GM12878 (cell line): ENCODE measurements around the gene MAN2C1. TPM values are rescaled to one million over a fixed set of nuclear protein-coding genes. Genes with fewer than 3 reads are reported as not detected.

ENCODE experiments used
- ATAC-seq: fragments of 200-7000 bp; cut with Tn5 transposase; 3 replicates; pipeline ENCODE4 v1.9.1; 2020; ENCODE audit warnings: mild to moderate bottlenecking, moderate library complexity
- BruUV-seq: library from RNA; stranded (reverse); fragments of 400-500 nt; replicated peaks from 2 replicates; lab custom pipeline; 2021; lab: Mats Ljungman, UMichigan
- CTCF ChIA-PET: fragments of 300-600 bp; sonication (Branson Sonifier 250); formaldehyde crosslinking; extraction: SDS; loops from one replicate; lab custom pipeline; 2021; ENCODE audit warnings: inconsistent platforms; lab: Yijun Ruan, JAX
- POLR2A ChIA-PET: fragments of 350-600 bp; formaldehyde crosslinking; extraction: SDS; loops from one replicate; lab custom pipeline; 2021; ENCODE audit warnings: inconsistent platforms; lab: Charles Lee
- RAD21 ChIA-PET: fragments of 300-600 bp; sonication (Branson Sonifier 250); formaldehyde crosslinking; loops from one replicate; lab custom pipeline; 2023; ENCODE audit warnings: antibody characterized with exemption; ENCODE audit not compliant: unreplicated experiment; lab: Charles Lee
- SMC1A ChIA-PET: fragments of 300-600 bp; sonication (Branson Sonifier 250); formaldehyde crosslinking; loops from one replicate; lab custom pipeline; 2023; ENCODE audit not compliant: unreplicated experiment, uncharacterized antibody; lab: Charles Lee
- DNase-seq: peaks from one replicate; pipeline ENCODE4 v3.0.0-alpha.2; 2011; ENCODE audit warnings: low read depth, low spot score
- FAIRE-seq: peaks from 3 replicates; lab custom pipeline; 2011; peaks lifted over from hg19 to GRCh38; lab: Jason Lieb, UNC
- H2AFZ ChIP-seq: 2 replicates; pipeline ENCODE4 v1.6.0; 2011; ENCODE audit warnings: low read depth, low read length, control low read depth; ENCODE audit not compliant: control insufficient read depth
- H3K27ac ChIP-seq: 2 replicates; pipeline ENCODE4 v1.5.1; 2011; ENCODE audit warnings: control low read depth; ENCODE audit not compliant: control insufficient read depth, insufficient read depth
- H3K27me3 ChIP-seq, 2 experiments: replicated peaks in 1 of 2; 2 replicates each; pipeline versions ENCODE4 v1.6.0 to v1.6.1; 2011; ENCODE audit warnings: low read length in 1 of 2; ENCODE audit not compliant: control insufficient read depth in 2 of 2, insufficient read depth in 2 of 2
- H3K36me3 ChIP-seq, 2 experiments: 2 replicates each; pipeline ENCODE4 v1.5.1; 2011; ENCODE audit warnings: low read length in 1 of 2; ENCODE audit not compliant: control insufficient read depth in 2 of 2, insufficient read depth in 2 of 2
- H3K4me1 ChIP-seq: 2 replicates; pipeline ENCODE4 v1.6.1; 2011; ENCODE audit warnings: mild to moderate bottlenecking, low read length, moderate library complexity, mixed read lengths; ENCODE audit not compliant: control insufficient read depth, insufficient read depth
- H3K4me2 ChIP-seq: 2 replicates; pipeline ENCODE4 v1.6.0; 2011; ENCODE audit warnings: control low read depth; ENCODE audit not compliant: control insufficient read depth, insufficient read depth
- H3K4me3 ChIP-seq: fragments of 200-600 bp; sonication (generic); 2 replicates; pipeline ENCODE4 v1.5.1; 2016
- H3K79me2 ChIP-seq: 2 replicates; pipeline ENCODE4 v1.6.0; 2011; ENCODE audit warnings: low read length; ENCODE audit not compliant: control insufficient read depth, insufficient read depth
- H3K9ac ChIP-seq: 2 replicates; pipeline ENCODE4 v1.8.0; 2011; ENCODE audit warnings: low read length, control low read depth, mixed read lengths; ENCODE audit not compliant: control insufficient read depth, insufficient read depth
- H3K9me3 ChIP-seq: replicated peaks from 3 replicates; pipeline ENCODE4 v1.5.1; 2011; ENCODE audit warnings: mild to moderate bottlenecking, low read length; ENCODE audit not compliant: control insufficient read depth, insufficient read depth
- H4K20me1 ChIP-seq: 2 replicates; pipeline ENCODE4 v1.6.0; 2011; ENCODE audit not compliant: control insufficient read depth, insufficient read depth
- BACH1 ChIP-seq: fragments of 450-650 bp; IDR thresholded peaks from 2 replicates; pipeline ENCODE4 v1.6.1; 2017; ENCODE audit warnings: mild to moderate bottlenecking, borderline replicate concordance
- BCL3 ChIP-seq: IDR thresholded peaks from 2 replicates; pipeline ENCODE4 v1.6.1; 2011; ENCODE audit warnings: borderline replicate concordance, low read depth, mild to moderate bottlenecking, moderate library complexity, low read length; ENCODE audit not compliant: insufficient read depth, poor library complexity, severe bottlenecking
- CBX5 ChIP-seq: sonication (generic); IDR thresholded peaks from 2 replicates; pipeline ENCODE4 v1.6.1; 2016; ENCODE audit warnings: low read depth, moderate library complexity, mild to moderate bottlenecking, inconsistent platforms
- EGR1 ChIP-seq, 2 experiments: IDR thresholded peaks; 1 replicate in 1 of 2; 2 replicates in 1 of 2; pipeline ENCODE4 v1.6.1; 2011 to 2012; ENCODE audit warnings: low read depth in 2 of 2, low read length in 2 of 2, borderline replicate concordance in 1 of 2, mild to moderate bottlenecking in 1 of 2, moderate library complexity in 1 of 2
- HCFC1 ChIP-seq: fragments of 150-350 bp; IDR thresholded peaks from 2 replicates; pipeline ENCODE4 v1.6.1; 2014; ENCODE audit warnings: low read length
- MTA3 ChIP-seq: IDR thresholded peaks from 2 replicates; pipeline ENCODE4 v1.6.1; 2012; ENCODE audit warnings: low read length, inconsistent platforms, borderline replicate concordance
- NR2F1 ChIP-seq: fragments of 450-650 bp; conservative IDR thresholded peaks from 2 replicates; pipeline ENCODE4 v1.6.1; 2017; ENCODE audit warnings: mild to moderate bottlenecking
- POLR2AphosphoS5 ChIP-seq: IDR thresholded peaks from 2 replicates; pipeline ENCODE4 v1.6.1; 2011; ENCODE audit warnings: mild to moderate bottlenecking, low read length, inconsistent platforms
- SIN3A ChIP-seq: IDR thresholded peaks from 2 replicates; pipeline ENCODE4 v1.6.1; 2012; ENCODE audit warnings: low read depth, low read length, improper control_type of control experiment
- SMAD1 ChIP-seq: fragments of 450-650 bp; IDR thresholded peaks from 2 replicates; pipeline ENCODE4 v1.6.1; 2018; ENCODE audit warnings: mild to moderate bottlenecking, low read depth; ENCODE audit not compliant: partially characterized antibody
- SUZ12 ChIP-seq: fragments of 200-600 bp; sonication (generic); IDR thresholded peaks from one replicate; pipeline ENCODE4 v1.6.1; 2018; ENCODE audit warnings: antibody characterized with exemption, mild to moderate bottlenecking; ENCODE audit not compliant: unreplicated experiment
- TARDBP ChIP-seq: IDR thresholded peaks from 2 replicates; pipeline ENCODE4 v1.6.1; 2016; ENCODE audit warnings: borderline replicate concordance
- ZBTB4 ChIP-seq: fragments of 450-650 bp; formaldehyde crosslinking; IDR thresholded peaks from 2 replicates; pipeline ENCODE4 v1.4.0; 2022; ENCODE audit warnings: mild to moderate bottlenecking, moderate library complexity
- ZNF207 ChIP-seq: fragments of 450-650 bp; IDR thresholded peaks from 2 replicates; pipeline ENCODE4 v1.6.1; 2014; ENCODE audit warnings: antibody characterized with exemption, mild to moderate bottlenecking, borderline replicate concordance
- WGBS: methylation state at CpG from one replicate; pipeline ENCODE4 v1.1.6; 2016; ENCODE audit warnings: low lambda C conversion rate; ENCODE audit not compliant: insufficient replicate concordance, insufficient coverage; ENCODE audit errors: missing lambda C conversion rate; 5-methylcytosine and 5-hydroxymethylcytosine counted together
- in situ Hi-C: fragments of 300-500 bp; cut with MboI; formaldehyde crosslinking; loops from 9 replicates; pipeline ENCODE4 v1.14.3; 2018; ENCODE audit warnings: mixed read lengths
- intact Hi-C: fragments of 100-400 bp; cut with micrococcal nuclease; formaldehyde crosslinking; loops from one replicate; pipeline ENCODE4 v1.14.2; 2022; ENCODE audit not compliant: unreplicated experiment
- polyA plus RNA-seq, 11 experiments: library from polyadenylated mRNA; depleted of rRNA in 4 of 11; unstranded in 6 of 11; stranded (reverse) in 5 of 11; fragments of >200 nt; fragmentation: Nextera tagmentation in 4 of 11; fragmentation: Illumina TruSeq in 1 of 11; extraction: Ambion mirVana in 4 of 11; extraction: Trizol in 1 of 11; gene quantifications; 1 replicate in 1 of 11; 2 replicates in 10 of 11; pipeline versions ENCODE4 v1.2.1 to v1.2.3, GENCODE V29; 2011 to 2016; ENCODE audit warnings: inconsistent platforms in 2 of 11, missing spikeins in 2 of 11, low read depth in 1 of 11
- total RNA-seq, 4 experiments: library from RNA; depleted of rRNA in 3 of 4; stranded (reverse); fragments of >200 nt in 3 of 4; fragmentation: Illumina TruSeq in 1 of 4; extraction: Trizol in 1 of 4; gene quantifications; 2 replicates each; pipeline versions ENCODE4 v1.2.1 to v1.2.3, GENCODE V29; 2013 to 2021

The MAN2C1 gene
- total and polyA plus RNA-seq, 10 of the 15 experiments (the other 5 are each of a cell fraction or from before 2014, with no cell fraction given), result 1.4 to 111 (median 42.2) TPM

GRCh38 chr15:75348034-75348561, 20.3 kb downstream of the MAN2C1 start:
- ATAC-seq (no peak), DNase-seq (no peak), FAIRE-seq (no peak)
- Histone ChIP-seq H3K4me1 (peaks cover 23% of the 10 kb centered on the region), H4K20me1 (no peaks in the 10 kb centered on the region), H3K27ac (no peak overlapping the region), H3K9ac (no peak overlapping the region), H3K79me2 (no peaks in the 10 kb centered on the region), H3K9me3 (peaks cover 15% of the 10 kb centered on the region; the same call in 2 of the 3 replicates), H3K4me2 (peak overlapping the region; percentile 95), H3K4me3 (peak overlapping the region; percentile 66; the same call in 1 of the 2 replicates), H3K36me3 (no peaks in the 10 kb centered on the region), H2AFZ (no peak overlapping the region), H3K27me3 (peaks cover 4 to 11% of the 10 kb centered on the region in 2 experiments)
- ChIA-PET CTCF (no interaction called here), POLR2A (no interaction called here), SMC1A (no interaction called here), RAD21 (no interaction called here)
- in situ Hi-C loops (no loop called here), intact Hi-C loops (no loop called here)
- TF ChIP-seq MTA3 (no peak), SMAD1 (no peak), SUZ12 (peak; percentile 17), BACH1 (0 out of 2 replicates have a peak, but pooled peaks have one; percentile 26), EGR1 (IDR thresholded peaks at IDR 0.05; ENCODE audit: borderline replicate concordance in 1 of 2, low read depth in 2 of 2, low read length in 2 of 2) (no peak), POLR2AphosphoS5 (no peak), CBX5 (no peak), NR2F1 (no peak), BCL3 (no peak), TARDBP (no peak), HCFC1 (no peak), SIN3A (no peak), ZBTB4 (no peak), ZNF207 (no peak)
- no TSS peak for BruUV-seq
- 10% methylated on average over 25 of the region's 45 CpGs for WGBS
